ENCODE measurements around the gene AGAP5. TPM values are rescaled to one million over a fixed set of nuclear protein-coding genes. Genes with fewer than 3 reads are reported as not detected.

The AGAP5 gene
- total and polyA plus RNA-seq, 9 of the 15 experiments (the other 6 are each of a cell fraction or from before 2014, with no cell fraction given): 0.32 to 7.5 (median 5.3) TPM

- no peaks in the 10 kb centered on the region for H3K9me3 ChIP-seq (replicated peaks; ENCODE audit: control insufficient read depth, insufficient read depth, low read depth, low read length)
- peaks cover 38% of the 10 kb centered on the region for H3K36me3 ChIP-seq (ENCODE audit: control insufficient read depth, insufficient read depth, low read length)
- no peak overlapping the region for H3K4me3 ChIP-seq
- CTCF ChIA-PET (ENCODE audit: low intra/inter-chr PET ratio): no interaction called here
- no peak overlapping the region for H2AFZ ChIP-seq (ENCODE audit: low read depth, low read length)
- intact Hi-C loops (cut with micrococcal nuclease) (loop anchor here (5.0 kb wide), 1 partner anchor 90 kb away; no protein-coding TSS in a partner anchor), in situ Hi-C loops (cut with MboI) (no loop called here)
- H3K4me2 ChIP-seq (ENCODE audit: insufficient read depth, low read length): no peak overlapping the region; the same call in 1 of the 2 replicates
- peak overlapping the region; percentile 99 for H3K27ac ChIP-seq (ENCODE audit: extremely low read depth, low read depth, low read length)
- TF ChIP-seq CBFB (CRISPR knock-in tag; IDR thresholded peaks at IDR 0.05): 0 out of 2 replicates have a peak, but pooled peaks have one; percentile 3
- TF ChIP-seq MAZ (CRISPR knock-in tag; conservative IDR thresholded peaks at IDR 0.05 in 1 of 2, IDR thresholded peaks at IDR 0.05 in 1 of 2): 0 out of 4 replicates have a peak, but pooled peaks of 1 of the 2 experiments have one; percentile 4
- peak; percentile 63 for TF ChIP-seq POLR2A (conservative IDR thresholded peaks at IDR 0.05)
- TF ChIP-seq TFAP4 (CRISPR knock-in tag; IDR thresholded peaks at IDR 0.05; ENCODE audit: borderline replicate concordance): 0 out of 2 replicates have a peak, but pooled peaks have one; percentile 7
- TF ChIP-seq MYNN (IDR thresholded peaks at IDR 0.05): 0 out of 2 replicates have a peak, but pooled peaks have one; percentile 14
- no peak for TF ChIP-seq MYNN (CRISPR knock-in tag; IDR thresholded peaks at IDR 0.05)
- TF ChIP-seq ZKSCAN8 (CRISPR knock-in tag; IDR thresholded peaks at IDR 0.05): no peak
- TF ChIP-seq NR1H2 (CRISPR knock-in tag; IDR thresholded peaks at IDR 0.05): peak; percentile 77; the same call in 1 of the 2 replicates
- no peak for TF ChIP-seq ZNF133 (CRISPR knock-in tag; IDR thresholded peaks at IDR 0.05)
- H3K79me2 ChIP-seq (ENCODE audit: control insufficient read depth, insufficient read depth, low read length): peaks cover 56% of the 10 kb centered on the region
- H4K20me1 ChIP-seq (replicated peaks; ENCODE audit: control insufficient read depth, insufficient read depth, low read length): no peaks in the 10 kb centered on the region
- POLR2A ChIA-PET: interaction anchor here (0.6 to 6.3 kb wide), 9 partner anchors 10 to 74 kb away, joined by 3 to 118 read pairs (median 4); partner anchors contain the start of gene CHCHD1
- H3K9ac ChIP-seq (ENCODE audit: insufficient read depth in 1 of 2, low read depth in 2 of 2, low read length in 2 of 2): peak overlapping the region in 1 of 2 experiments; percentile 16; a peak in 1 of 4 replicates
- ATAC-seq (no peak), FAIRE-seq (no peak), DNase-seq (ENCODE audit: extremely low read depth in 1 of 4, low spot score in 3 of 4) (peak in 1 of 4 experiments; percentile 19)
- 80% methylated on average over 5 of the region's 5 CpGs for WGBS (ENCODE audit: insufficient coverage, low coverage, missing lambda C conversion rate)
- no TSS peak for BruUV-seq (replicated peaks)
- H3K27me3 ChIP-seq (ENCODE audit: control insufficient read depth in 2 of 2, insufficient read depth in 2 of 2, low read length in 2 of 2): no peaks in the 10 kb centered on the region
- no peaks in the 10 kb centered on the region for H3K9me1 ChIP-seq (ENCODE audit: control insufficient read depth, insufficient read depth, low read length)
- peaks cover 5 to 21% of the 10 kb centered on the region in 2 experiments; a peak in 3 of 5 replicates for H3K4me1 ChIP-seq (replicated peaks in 1 of 2; ENCODE audit: control insufficient read depth in 2 of 2, insufficient read depth in 2 of 2, low read length in 2 of 2)
Observed at GRCh38 chr10:73742454-73742734, 44.5 kb upstream of the AGAP5 start.
